ENCODE measurements around the gene SNRPD1.
"Not testable (repeated sequence)": the region's sequence is repeated elsewhere in the genome, so short reads cannot be mapped to it uniquely, and the experiment has no call there.

GRCh38 chr18:21611401-21612124 is 551 bp upstream of the SNRPD1 start:
- not testable (repeated sequence) for TF ChIP-seq EZH2phosphoT487 (IDR thresholded peaks at IDR 0.05; ENCODE audit: borderline replicate concordance); CEBPB (IDR thresholded peaks at IDR 0.05; ENCODE audit: low read depth); REST (IDR thresholded peaks at IDR 0.05; ENCODE audit: low read depth); SIN3A (IDR thresholded peaks at IDR 0.05; ENCODE audit: low read depth)

Data from HCT116 (cell line).